OCI-LY7 (cell line): ENCODE data around the gene PALLD. TPM values are rescaled to one million over a fixed set of nuclear protein-coding genes. Genes with fewer than 3 reads are reported as not detected.

Source experiments
- BruUV-seq: library from RNA; stranded (reverse); fragments of 400-500 nt; replicated peaks from 2 replicates; lab custom pipeline; 2021; lab: Mats Ljungman, UMichigan
- CTCF ChIA-PET: fragments of 300-600 bp; sonication (Branson Sonifier 250); formaldehyde crosslinking; loops from one replicate; lab custom pipeline; 2022; ENCODE audit warnings: antibody characterized with exemption; ENCODE audit not compliant: unreplicated experiment; lab: Charles Lee
- POLR2A ChIA-PET: fragments of 300-600 bp; sonication (Branson Sonifier 250); formaldehyde crosslinking; loops from one replicate; lab custom pipeline; 2022; ENCODE audit warnings: antibody characterized with exemption; lab: Charles Lee
- DNase-seq: peaks from one replicate; pipeline ENCODE4 v3.0.0-alpha.2; 2015; ENCODE audit warnings: low spot score
- H2AFZ ChIP-seq: fragments of 200-600 bp; sonication (generic), shearing (Covaris generic); 2 replicates; pipeline ENCODE4 v1.6.1; 2014; ENCODE audit warnings: mild to moderate bottlenecking, antibody characterized with exemption, low read length, moderate library complexity
- H3K27ac ChIP-seq: fragments of 200-600 bp; sonication (generic); 2 replicates; pipeline ENCODE4 v1.5.1; 2014; ENCODE audit warnings: mixed run types, low read depth, mild to moderate bottlenecking, moderate library complexity, low read length, inconsistent platforms; ENCODE audit not compliant: poor library complexity, severe bottlenecking
- H3K36me3 ChIP-seq: fragments of 200-600 bp; sonication (generic); 2 replicates; pipeline ENCODE4 v1.6.1; 2014; ENCODE audit warnings: mild to moderate bottlenecking, antibody characterized with exemption, low read length, moderate library complexity, mixed read lengths; ENCODE audit not compliant: insufficient read depth
- H3K4me1 ChIP-seq: fragments of 200-600 bp; sonication (generic); 2 replicates; pipeline ENCODE4 v1.5.1; 2014; ENCODE audit warnings: mild to moderate bottlenecking, low read length; ENCODE audit not compliant: insufficient read depth, poor library complexity, severe bottlenecking
- H3K4me2 ChIP-seq: fragments of 200-600 bp; sonication (generic); 2 replicates; pipeline ENCODE4 v1.6.1; 2014; ENCODE audit warnings: mild to moderate bottlenecking, low read length
- H3K4me3 ChIP-seq: fragments of 200-600 bp; sonication (generic); 2 replicates; pipeline ENCODE4 v1.5.1; 2014; ENCODE audit warnings: mild to moderate bottlenecking, low read depth, low read length; ENCODE audit not compliant: poor library complexity, severe bottlenecking
- H3K79me2 ChIP-seq: fragments of 200-600 bp; sonication (generic); 2 replicates; pipeline ENCODE4 v1.6.1; 2016; ENCODE audit warnings: low read depth, mild to moderate bottlenecking, low read length, moderate library complexity, mixed read lengths; ENCODE audit not compliant: insufficient read depth
- H3K9me2 ChIP-seq: fragments of 200-600 bp; sonication (generic); 2 replicates; pipeline ENCODE4 v1.6.1; 2016; ENCODE audit warnings: mild to moderate bottlenecking, low read length, mixed read lengths; ENCODE audit not compliant: insufficient read depth
- H3K9me3 ChIP-seq: fragments of 200-600 bp; sonication (generic); 2 replicates; pipeline ENCODE4 v1.6.1; 2014; ENCODE audit warnings: mild to moderate bottlenecking, mixed run types, low read length, mixed read lengths
- H4K20me1 ChIP-seq: fragments of 200-600 bp; sonication (generic); 2 replicates; pipeline ENCODE4 v1.6.1; 2014; ENCODE audit warnings: mild to moderate bottlenecking, antibody characterized with exemption, low read length, moderate library complexity, mixed read lengths; ENCODE audit not compliant: insufficient read depth
- CTCF ChIP-seq: fragments of 200-600 bp; sonication (generic); conservative IDR thresholded peaks from 2 replicates; pipeline ENCODE4 v1.5.1; 2014; ENCODE audit warnings: mild to moderate bottlenecking, antibody characterized with exemption, low read length, moderate library complexity, mixed read lengths
- EZH2phosphoT487 ChIP-seq: fragments of 200-600 bp; sonication (generic); IDR thresholded peaks from 2 replicates; pipeline ENCODE4 v1.6.1; 2018; ENCODE audit warnings: low read depth, borderline replicate concordance, mild to moderate bottlenecking, mixed run types, antibody characterized with exemption, low read length, moderate library complexity, mixed read lengths
- intact Hi-C: fragments of 100-400 bp; cut with micrococcal nuclease; formaldehyde crosslinking; loops from one replicate; pipeline ENCODE4 v1.10.0; 2022; ENCODE audit not compliant: unreplicated experiment
- total RNA-seq, 2 experiments: library from RNA; depleted of rRNA in 1 of 2; stranded (reverse); fragments of >200 nt in 1 of 2; shearing (Covaris generic) in 1 of 2; gene quantifications; 2 replicates each; pipeline ENCODE4 v1.2.3, GENCODE V29; 2014 to 2022

PALLD gene
- total RNA-seq, 2 experiments from 2014 or later = 0.73 to 2.8 TPM

GRCh38 chr4:168705121-168705520 lies 208.3 kb downstream of the PALLD start:
- BruUV-seq = no TSS peak
- Histone ChIP-seq H3K79me2 (no peaks in the 10 kb centered on the region), H3K4me1 (no peaks in the 10 kb centered on the region), H3K27ac (no peak overlapping the region), H3K36me3 (no peaks in the 10 kb centered on the region), H3K4me3 (no peak overlapping the region), H2AFZ (no peak overlapping the region), H3K9me3 (no peaks in the 10 kb centered on the region), H4K20me1 (no peaks in the 10 kb centered on the region), H3K9me2 (no peaks in the 10 kb centered on the region), H3K4me2 (no peak overlapping the region)
- DNase-seq = no peak
- ChIA-PET POLR2A (interaction anchor here (0.9 kb wide), 1 partner anchor 27 kb away, joined by 3 read pairs; no protein-coding TSS in a partner anchor), CTCF (no interaction called here)
- TF ChIP-seq EZH2phosphoT487 (no peak), CTCF (no peak)
- intact Hi-C loops = no loop called here

GRCh38 chr4:168707205-168707604 lies 210.4 kb downstream of the PALLD start:
- no peaks in the 10 kb centered on the region for H3K9me2 ChIP-seq
- H3K36me3 ChIP-seq = no peaks in the 10 kb centered on the region
- ChIA-PET CTCF (no interaction called here), POLR2A (no interaction called here)
- no peaks in the 10 kb centered on the region for H3K9me3 ChIP-seq
- no peaks in the 10 kb centered on the region for H3K4me1 ChIP-seq
- no peaks in the 10 kb centered on the region for H3K79me2 ChIP-seq
- TF ChIP-seq EZH2phosphoT487 = no peak
- no peak for TF ChIP-seq CTCF
- no peak overlapping the region for H2AFZ ChIP-seq
- H3K4me3 ChIP-seq = no peak overlapping the region
- H4K20me1 ChIP-seq = no peaks in the 10 kb centered on the region
- DNase-seq = no peak
- intact Hi-C loops = no loop called here
- no peak overlapping the region for H3K4me2 ChIP-seq
- BruUV-seq = no TSS peak
- no peak overlapping the region for H3K27ac ChIP-seq

GRCh38 chr4:168708108-168708507 lies 211.3 kb downstream of the PALLD start:
- Histone ChIP-seq H3K4me3 (no peak overlapping the region), H3K79me2 (no peaks in the 10 kb centered on the region), H2AFZ (no peak overlapping the region), H3K27ac (no peak overlapping the region), H3K4me1 (no peaks in the 10 kb centered on the region), H3K4me2 (no peak overlapping the region), H3K9me3 (no peaks in the 10 kb centered on the region), H4K20me1 (no peaks in the 10 kb centered on the region), H3K36me3 (no peaks in the 10 kb centered on the region), H3K9me2 (no peaks in the 10 kb centered on the region)
- CTCF ChIA-PET = no interaction called here
- intact Hi-C loops = no loop called here
- TF ChIP-seq EZH2phosphoT487 = no peak
- TF ChIP-seq CTCF = no peak
- no peak for DNase-seq
- POLR2A ChIA-PET = no interaction called here
- no TSS peak for BruUV-seq
